T-helper 17 cell (primary cell): ENCODE measurements around the gene DBN1. TPM values are rescaled to one million over a fixed set of nuclear protein-coding genes. Genes with fewer than 3 reads are reported as not detected.

Experiments
- ATAC-seq: fragments of 150-1000 bp; cut with Tn5 transposase; 2 replicates; pipeline ENCODE4 v1.10.0; 2021; ENCODE audit warnings: mild to moderate bottlenecking, moderate library complexity
- DNase-seq, 3 donors: peaks; one replicate each; pipeline versions ENCODE4 v3.0.0 to v3.0.0-alpha.2; 2020 to 2021
- H3K9me3 ChIP-seq: one replicate; pipeline ENCODE4 v1.7.0; 2013; ENCODE audit warnings: low read length, mild to moderate bottlenecking; ENCODE audit not compliant: control insufficient read depth, poor library complexity, severe bottlenecking
- H3K27ac Mint-ChIP-seq: one replicate; pipeline ENCODE4 v1.8.0; 2022; ENCODE audit warnings: mild to moderate bottlenecking, moderate library complexity, mixed read lengths
- H3K27me3 Mint-ChIP-seq: one replicate; pipeline ENCODE4 v1.8.0; 2022; ENCODE audit warnings: mixed read lengths
- H3K36me3 Mint-ChIP-seq: one replicate; pipeline ENCODE4 v1.8.0; 2022; ENCODE audit warnings: low read depth, mixed read lengths
- H3K4me1 Mint-ChIP-seq: one replicate; pipeline ENCODE4 v1.8.0; 2022; ENCODE audit warnings: mild to moderate bottlenecking, mixed read lengths
- H3K4me3 Mint-ChIP-seq: one replicate; pipeline ENCODE4 v1.8.0; 2022; ENCODE audit warnings: mild to moderate bottlenecking, moderate library complexity, mixed read lengths
- total RNA-seq, 4 donors: library from RNA in 2 of 4; stranded (reverse) in 2 of 4; gene quantifications; one replicate each; pipeline ENCODE4 v1.2.3 and lab custom pipeline; 2022 to 2026

Gene DBN1
- total RNA-seq, 2 donors from 2014 or later = 1.2 to 5.0 TPM

- DNase-seq (no peak), ATAC-seq (no peak)
- Mint-ChIP-seq H3K4me1 (peaks cover 10% of the 10 kb centered on the region), H3K27ac (peak overlapping the region; percentile 47), H3K4me3 (no peak overlapping the region), H3K27me3 (no peaks in the 10 kb centered on the region), H3K36me3 (no peaks in the 10 kb centered on the region)
- no peaks in the 10 kb centered on the region for H3K9me3 ChIP-seq
These were observed 8.9 kb upstream of the DBN1 start for GRCh38 chr5:177482359-177482795.

GRCh38 chr5:177479774-177480173 is 6.3 kb upstream of the DBN1 start:
- no peaks in the 10 kb centered on the region for H3K27me3 Mint-ChIP-seq
- H3K4me3 Mint-ChIP-seq = no peak overlapping the region
- H3K9me3 ChIP-seq = no peaks in the 10 kb centered on the region
- H3K4me1 Mint-ChIP-seq = peaks cover 9% of the 10 kb centered on the region
- ATAC-seq = no peak
- peak overlapping the region; percentile 74 for H3K27ac Mint-ChIP-seq
- no peak for DNase-seq
- H3K36me3 Mint-ChIP-seq = no peaks in the 10 kb centered on the region

DNA sequence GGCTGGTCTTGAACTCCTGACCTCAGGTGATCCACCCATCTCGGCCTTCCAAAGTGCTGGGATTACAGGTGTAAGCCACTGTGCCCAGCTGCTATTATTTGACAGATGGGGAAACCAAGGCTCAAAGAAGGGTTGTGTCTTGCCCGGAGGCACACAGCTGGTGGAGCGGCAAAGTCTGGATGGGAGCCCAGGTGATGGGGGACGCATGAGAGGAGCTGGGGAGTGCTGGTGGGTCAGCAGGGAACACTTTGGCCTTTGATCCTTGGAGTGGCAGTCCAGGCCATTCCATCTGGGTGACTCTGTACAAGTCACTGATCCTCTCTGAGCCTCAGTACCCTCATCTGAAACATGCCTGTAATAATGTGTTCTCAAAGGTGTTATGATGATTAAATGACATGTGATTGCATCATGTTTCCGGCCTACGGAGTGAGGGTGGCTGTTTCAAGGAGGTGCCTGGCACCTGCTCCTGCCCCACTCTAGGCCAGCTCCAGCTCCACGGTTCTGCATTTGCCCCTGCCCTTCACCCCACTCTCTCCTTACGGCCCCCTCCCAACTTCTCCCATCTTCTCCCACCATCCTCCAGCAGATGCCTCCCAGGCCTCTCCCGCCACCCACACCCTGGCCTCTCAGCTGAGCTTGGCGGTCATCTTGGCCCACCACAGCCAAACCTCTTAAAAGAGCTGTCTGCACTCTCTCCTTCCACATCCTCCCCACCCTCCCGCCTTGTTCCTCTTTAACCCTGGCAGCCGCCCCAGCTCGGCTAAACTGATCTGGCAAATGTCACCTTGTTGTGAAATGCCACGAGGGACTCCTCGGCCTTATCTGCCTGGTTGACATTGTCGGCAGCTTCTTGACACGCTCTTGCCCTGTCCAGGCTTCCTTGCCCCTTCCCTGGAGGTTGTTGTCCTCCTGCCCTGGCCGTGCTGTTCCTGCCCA is 5.5 kb upstream of the DBN1 start:
- Mint-ChIP-seq H3K36me3 (no peaks in the 10 kb centered on the region), H3K27me3 (no peaks in the 10 kb centered on the region), H3K4me1 (peaks cover 14% of the 10 kb centered on the region), H3K4me3 (no peak overlapping the region), H3K27ac (peak overlapping the region; percentile 74)
- DNase-seq (no peak), ATAC-seq (peak; percentile 30)
- H3K9me3 ChIP-seq = no peaks in the 10 kb centered on the region

DNA sequence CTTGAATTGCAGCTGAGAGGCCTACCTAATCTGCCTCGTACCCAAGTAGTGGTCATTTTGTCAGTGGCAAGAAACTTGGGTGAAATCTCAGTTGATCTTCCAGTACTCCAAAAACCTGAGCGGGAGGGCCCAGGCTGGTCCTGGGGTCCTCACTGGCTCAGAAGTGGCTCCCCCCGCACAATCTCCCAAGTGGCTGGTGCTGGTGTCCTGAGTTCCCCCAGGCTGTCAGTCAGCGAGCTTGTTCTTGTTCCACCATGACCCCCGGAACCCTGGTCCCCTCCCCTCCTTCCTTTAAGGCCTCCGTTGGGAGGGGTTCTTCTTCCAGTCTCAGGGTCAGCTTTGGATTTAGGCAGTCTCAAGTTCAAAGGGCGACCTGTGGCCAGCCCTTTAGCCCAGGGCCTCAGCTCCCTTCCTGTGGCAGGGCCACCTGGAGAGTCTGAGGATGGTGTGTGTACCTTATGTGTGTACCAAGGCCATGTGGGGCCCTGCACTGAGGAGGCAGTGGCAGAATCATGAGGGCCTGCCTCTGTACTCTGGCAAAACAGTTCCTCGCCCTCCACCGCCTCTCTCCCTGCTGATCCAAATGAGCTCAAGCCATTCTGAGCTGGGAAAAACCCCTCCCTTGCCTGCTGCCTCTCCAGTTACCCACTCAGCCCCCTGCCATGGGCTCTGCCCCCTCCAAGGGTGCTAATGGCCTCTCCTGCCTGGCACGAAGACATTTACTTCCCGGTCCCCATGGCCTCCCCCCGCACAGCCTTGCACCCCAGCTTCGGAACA is 4.5 kb upstream of the DBN1 start:
- Mint-ChIP-seq H3K4me3 (no peak overlapping the region), H3K27me3 (no peaks in the 10 kb centered on the region), H3K27ac (no peak overlapping the region), H3K4me1 (peaks cover 17% of the 10 kb centered on the region), H3K36me3 (no peaks in the 10 kb centered on the region)
- ATAC-seq (no peak), DNase-seq (no peak)
- H3K9me3 ChIP-seq = no peaks in the 10 kb centered on the region

DNA sequence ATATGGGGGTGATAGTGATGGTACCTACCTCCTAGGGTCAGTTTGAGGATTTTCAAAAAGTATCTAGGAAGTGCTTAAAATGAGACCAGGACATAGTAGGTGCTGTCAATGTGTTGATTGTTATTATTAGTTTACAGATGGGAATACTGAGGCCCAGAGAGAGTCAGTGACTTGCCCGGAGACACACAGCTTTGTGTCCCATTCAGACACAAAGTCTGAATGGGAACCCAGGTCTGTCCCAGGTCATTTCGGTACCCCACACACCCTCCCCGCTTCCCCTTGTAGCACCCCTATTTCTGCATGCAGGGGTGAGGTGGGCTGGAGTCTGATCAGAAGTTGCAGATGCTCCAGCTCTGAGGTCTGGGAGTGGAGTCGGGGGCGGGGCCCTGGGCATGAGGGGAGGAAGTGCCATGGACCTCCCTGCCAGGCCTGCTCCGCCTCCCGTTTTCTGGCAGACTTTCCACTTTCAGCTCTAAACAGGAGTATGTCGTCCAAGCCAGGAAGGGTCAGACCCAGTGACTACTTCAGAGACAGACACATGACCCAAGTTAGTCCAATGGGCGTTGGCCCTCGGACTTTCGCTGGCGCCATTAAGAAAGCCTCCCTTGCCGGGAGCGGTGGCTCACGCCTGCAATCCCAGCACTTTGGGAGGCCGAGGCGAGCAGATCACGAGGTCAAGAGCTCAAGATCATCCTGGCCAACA is 3.2 kb upstream of the DBN1 start:
- no peaks in the 10 kb centered on the region for H3K27me3 Mint-ChIP-seq
- H3K4me3 Mint-ChIP-seq = peak overlapping the region; percentile 49
- no peak overlapping the region for H3K27ac Mint-ChIP-seq
- no peaks in the 10 kb centered on the region for H3K36me3 Mint-ChIP-seq
- no peak for DNase-seq
- H3K4me1 Mint-ChIP-seq = peaks cover 17% of the 10 kb centered on the region
- no peaks in the 10 kb centered on the region for H3K9me3 ChIP-seq
- ATAC-seq = no peak

DNA sequence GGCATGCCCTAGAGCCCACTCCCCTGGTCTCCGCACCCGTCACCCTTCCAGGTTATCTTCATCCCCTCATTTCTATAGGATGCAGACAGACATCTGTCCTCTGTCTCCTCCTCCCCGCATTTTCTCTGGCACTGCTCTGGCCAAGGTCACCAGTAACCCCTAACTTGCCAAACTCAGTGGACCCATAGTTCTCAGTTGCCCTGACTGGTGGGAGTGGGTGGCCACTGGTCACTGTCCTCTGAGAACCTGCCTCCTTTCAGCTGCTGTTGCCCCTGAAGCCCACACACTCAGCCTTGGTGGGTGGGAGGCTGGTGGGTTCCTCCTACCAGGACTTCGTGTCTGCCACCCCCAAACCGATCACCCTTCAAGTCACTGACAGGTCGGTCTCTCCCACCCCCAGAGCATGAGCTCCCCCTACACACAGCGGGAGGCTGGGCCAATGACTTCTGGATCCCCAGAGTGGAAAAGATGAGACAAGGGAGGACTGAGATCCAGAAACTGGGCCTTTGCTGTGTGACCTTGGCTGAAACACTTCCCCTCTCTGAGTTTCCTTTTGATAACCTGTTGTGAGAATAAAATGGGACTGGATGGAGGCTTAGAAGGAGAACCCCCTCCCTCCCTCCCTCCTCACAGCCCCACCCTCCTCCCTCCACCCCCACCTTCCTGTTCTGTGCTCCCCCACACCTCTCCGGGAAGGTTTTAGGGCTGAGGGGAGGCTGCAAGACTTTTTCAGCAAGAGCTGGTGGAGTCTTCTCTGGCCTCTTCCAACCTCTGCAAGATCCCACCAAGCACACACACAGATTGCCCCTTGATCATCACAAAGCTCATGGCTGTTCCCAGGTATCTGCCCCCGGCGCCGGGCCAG is 2.4 kb upstream of the DBN1 start:
- H3K27me3 Mint-ChIP-seq = no peaks in the 10 kb centered on the region
- H3K27ac Mint-ChIP-seq = no peak overlapping the region
- H3K4me3 Mint-ChIP-seq = peak overlapping the region; percentile 49
- H3K36me3 Mint-ChIP-seq = no peaks in the 10 kb centered on the region
- ATAC-seq (no peak), DNase-seq (no peak)
- no peaks in the 10 kb centered on the region for H3K9me3 ChIP-seq
- H3K4me1 Mint-ChIP-seq = peaks cover 17% of the 10 kb centered on the region

DNA sequence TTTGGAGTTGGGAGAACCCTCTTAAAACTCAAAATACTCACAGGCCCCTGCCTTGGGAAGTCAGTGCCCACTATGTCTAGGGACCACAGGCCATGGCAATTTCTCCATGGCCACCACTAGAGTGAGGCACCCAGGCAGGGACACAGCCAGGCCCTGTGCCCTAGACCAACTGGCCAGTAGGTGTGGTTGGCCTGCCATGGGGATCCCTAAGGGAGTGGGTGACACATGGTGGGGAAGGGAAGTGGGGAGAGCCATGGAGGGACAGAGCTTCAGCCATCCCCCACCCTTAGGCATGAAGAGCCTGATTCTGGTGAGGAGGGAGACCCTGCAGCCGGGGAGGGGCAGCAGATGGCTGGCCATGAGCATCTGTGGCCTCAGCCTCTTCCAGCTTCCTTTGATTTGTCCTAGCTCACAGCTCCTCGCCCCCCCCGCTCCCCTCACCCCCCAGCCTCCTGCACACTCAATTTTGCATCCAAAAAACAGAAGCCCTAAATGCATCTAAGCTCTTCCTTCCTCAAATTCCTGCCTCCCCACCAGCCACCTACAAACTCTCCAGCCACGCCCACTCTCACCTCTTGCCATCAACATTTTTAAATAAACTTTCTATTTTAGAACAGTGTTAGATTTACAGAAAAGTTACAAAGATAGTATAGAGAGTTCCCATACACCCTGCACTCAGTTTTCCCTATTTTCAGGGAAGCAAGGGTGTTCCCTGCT is 1.6 kb upstream of the DBN1 start:
- H3K9me3 ChIP-seq = no peaks in the 10 kb centered on the region
- Mint-ChIP-seq H3K36me3 (no peaks in the 10 kb centered on the region), H3K27me3 (no peaks in the 10 kb centered on the region), H3K4me1 (peaks cover 20% of the 10 kb centered on the region), H3K27ac (no peak overlapping the region), H3K4me3 (peak overlapping the region; percentile 92)
- no peak for ATAC-seq
- no peak for DNase-seq

GRCh38 chr5:177474002-177474476 is 605 bp upstream of the DBN1 start:
- no peaks in the 10 kb centered on the region for H3K36me3 Mint-ChIP-seq
- no peaks in the 10 kb centered on the region for H3K27me3 Mint-ChIP-seq
- no peak overlapping the region for H3K27ac Mint-ChIP-seq
- ATAC-seq (no peak), DNase-seq (no peak)
- peak overlapping the region; percentile 92 for H3K4me3 Mint-ChIP-seq
- no peaks in the 10 kb centered on the region for H3K9me3 ChIP-seq
- H3K4me1 Mint-ChIP-seq = peaks cover 15% of the 10 kb centered on the region

DNA sequence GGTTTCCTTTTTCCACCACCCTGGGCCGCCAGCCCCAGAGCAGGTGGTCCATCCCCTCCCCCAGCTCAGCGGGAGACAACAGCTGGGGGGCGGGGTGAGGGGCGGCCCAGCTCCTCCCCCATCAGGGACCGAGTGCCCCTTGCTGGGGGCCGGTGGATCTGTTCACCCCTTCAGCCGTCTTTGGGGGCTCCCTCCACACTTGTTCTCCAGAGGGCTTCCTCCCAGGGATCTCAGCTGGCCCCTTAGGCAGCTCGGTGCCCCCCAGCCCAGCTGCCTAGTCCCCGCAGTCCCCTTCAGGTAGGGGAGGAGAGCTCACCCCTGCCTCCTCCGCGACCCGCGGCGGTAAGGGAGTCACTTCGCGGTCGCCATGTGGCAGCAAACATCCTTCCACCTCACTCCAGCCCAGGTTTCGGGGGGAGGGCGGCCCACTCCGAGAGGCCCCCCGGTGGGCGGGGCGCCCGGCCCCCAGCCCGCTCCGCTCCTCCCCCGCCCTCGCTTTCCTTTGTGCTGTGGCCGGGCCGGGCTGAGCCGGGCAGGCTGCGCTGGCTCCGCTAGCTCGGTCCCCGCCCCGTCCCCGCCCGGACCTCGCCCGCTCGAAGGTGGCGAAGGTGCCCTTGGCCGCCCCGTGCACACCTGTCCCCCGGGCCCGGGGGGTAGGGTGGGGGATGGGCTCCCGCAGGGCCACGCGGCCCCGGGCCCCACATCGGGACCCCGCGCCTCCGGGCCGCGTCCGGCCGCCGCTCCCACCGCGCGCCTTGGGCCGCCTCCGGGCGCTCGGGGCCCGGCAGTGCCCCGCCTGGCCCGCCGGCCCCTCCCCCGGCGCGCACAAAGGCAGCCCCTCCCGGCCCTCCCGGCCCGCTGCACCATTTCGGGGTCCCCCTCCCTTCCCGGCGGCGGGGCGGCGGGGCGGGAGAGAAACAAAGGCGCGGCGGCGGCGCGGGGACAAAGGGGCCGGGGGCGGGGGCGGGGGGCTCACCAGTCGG is 683 bp downstream of the DBN1 start:
- Mint-ChIP-seq H3K4me3 (peak overlapping the region; percentile 77), H3K27me3 (no peaks in the 10 kb centered on the region), H3K4me1 (peaks cover 13% of the 10 kb centered on the region), H3K36me3 (no peaks in the 10 kb centered on the region), H3K27ac (no peak overlapping the region)
- ATAC-seq (peak; percentile 52), DNase-seq (peak in 2 of 3 donors; percentile 38 to 39)
- H3K9me3 ChIP-seq = no peaks in the 10 kb centered on the region

DNA sequence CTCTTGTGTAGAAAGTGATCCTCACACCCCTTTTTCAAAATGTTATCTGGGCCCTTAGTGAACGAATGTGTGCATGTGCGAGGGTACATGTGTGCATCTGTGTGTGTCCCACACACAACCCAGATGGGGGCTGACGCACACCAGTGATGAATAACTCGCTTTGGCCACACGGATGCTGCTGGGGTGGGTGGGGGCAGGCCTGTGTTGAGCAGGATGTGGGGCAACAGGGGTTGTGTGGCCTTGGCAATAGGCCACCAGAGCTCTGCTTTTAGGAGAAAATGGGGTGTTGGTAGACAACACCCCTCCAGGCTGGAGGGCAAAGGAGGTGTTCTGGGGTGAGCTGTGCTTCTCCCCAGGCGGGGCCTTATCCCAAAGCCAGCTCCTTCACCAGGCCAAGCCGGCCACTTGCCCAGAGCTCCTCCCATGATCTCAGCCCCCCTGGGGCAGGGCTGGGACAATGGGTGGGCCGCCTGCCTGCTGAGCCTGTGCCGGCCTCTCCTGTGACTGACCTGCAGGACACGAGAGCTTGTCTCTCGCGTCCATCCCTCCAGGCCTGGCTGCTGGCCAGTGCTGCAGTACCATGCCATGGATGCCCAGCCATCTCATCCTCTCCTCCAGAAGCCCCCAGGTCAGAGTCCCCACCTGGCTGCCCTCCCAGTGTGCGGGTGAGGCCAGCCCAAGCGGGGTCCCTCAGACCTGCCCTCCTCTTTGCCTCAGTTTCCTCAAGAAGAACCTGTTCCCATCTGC is 1.7 kb downstream of the DBN1 start:
- peaks cover 13% of the 10 kb centered on the region for H3K4me1 Mint-ChIP-seq
- H3K27ac Mint-ChIP-seq = no peak overlapping the region

More for the DNA sequence above, 1.7 kb downstream of the DBN1 start:
- no peak for ATAC-seq
- Mint-ChIP-seq H3K4me3 (peak overlapping the region; percentile 7), H3K36me3 (no peaks in the 10 kb centered on the region), H3K27me3 (no peaks in the 10 kb centered on the region)
- DNase-seq = no peak
- no peaks in the 10 kb centered on the region for H3K9me3 ChIP-seq
